IPS-18a (cell line): ENCODE measurements around the gene BTBD2.

Source experiments
- H3K27ac ChIP-seq: one replicate; pipeline ENCODE4 v1.5.1; 2013; ENCODE audit warnings: low read length
- H3K27me3 ChIP-seq: one replicate; pipeline ENCODE4 v1.6.1; 2013; ENCODE audit warnings: mild to moderate bottlenecking, low read length; ENCODE audit not compliant: control insufficient read depth, insufficient read depth
- H3K36me3 ChIP-seq: one replicate; pipeline ENCODE4 v1.6.1; 2013; ENCODE audit warnings: low read depth, low read length; ENCODE audit not compliant: control insufficient read depth
- H3K4me1 ChIP-seq: one replicate; pipeline ENCODE4 v1.6.1; 2013; ENCODE audit warnings: low read depth, low read length; ENCODE audit not compliant: control insufficient read depth
- H3K4me3 ChIP-seq: one replicate; pipeline ENCODE4 v1.5.1; 2013; ENCODE audit warnings: low read length
- H3K9ac ChIP-seq: one replicate; pipeline ENCODE4 v1.6.1; 2013; ENCODE audit warnings: mild to moderate bottlenecking, low read length, moderate library complexity
- H3K9me3 ChIP-seq: one replicate; pipeline ENCODE4 v1.6.1; 2013; ENCODE audit warnings: low read depth, low read length; ENCODE audit not compliant: control insufficient read depth

Gene BTBD2

DNA sequence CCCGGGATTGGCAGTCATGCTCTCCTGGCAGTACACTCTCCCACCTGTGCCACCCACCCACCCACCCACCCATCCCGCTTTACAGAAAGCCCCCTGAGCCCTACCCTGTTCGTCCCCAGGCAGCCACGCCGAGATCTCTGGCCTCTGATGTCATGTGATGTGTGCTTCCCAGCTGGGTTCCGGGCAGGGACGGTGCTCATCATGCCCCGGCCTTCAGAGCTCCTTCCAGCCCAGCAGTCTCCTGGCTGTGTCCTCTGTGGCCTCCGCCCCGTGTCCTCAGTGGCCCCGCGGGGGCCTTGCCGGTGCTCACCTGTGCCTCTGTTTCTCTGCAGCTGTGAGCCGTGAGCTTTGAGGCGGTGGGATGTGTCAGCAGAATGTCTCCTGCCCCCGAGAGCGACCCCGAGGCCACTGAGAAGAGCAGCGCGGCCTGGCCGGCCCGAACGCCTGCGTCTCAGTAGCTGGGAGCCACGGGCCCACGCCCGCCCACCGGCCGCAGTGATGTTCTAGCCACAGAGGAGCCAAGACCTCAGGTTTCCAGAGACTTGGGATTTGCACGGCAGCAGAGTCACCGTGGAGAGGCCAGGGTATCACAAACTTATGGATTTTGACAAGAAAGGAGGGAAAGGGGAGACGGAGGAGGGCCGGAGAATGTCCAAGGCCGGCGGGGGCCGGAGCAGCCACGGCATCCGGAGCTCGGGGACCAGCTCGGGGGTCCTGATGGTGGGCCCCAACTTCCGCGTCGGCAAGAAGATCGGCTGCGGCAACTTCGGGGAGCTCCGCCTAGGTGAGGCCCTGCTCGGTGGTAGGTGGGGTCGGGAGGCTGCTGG is 46.1 kb downstream of the BTBD2 start:
- Histone ChIP-seq H3K4me1 (no peaks in the 10 kb centered on the region), H3K9me3 (no peaks in the 10 kb centered on the region), H3K36me3 (peaks cover 1% of the 10 kb centered on the region), H3K27me3 (no peaks in the 10 kb centered on the region), H3K4me3 (no peak overlapping the region), H3K27ac (no peak overlapping the region), H3K9ac (no peak overlapping the region)

- H3K36me3 ChIP-seq = peaks cover 4% of the 10 kb centered on the region
- no peaks in the 10 kb centered on the region for H3K9me3 ChIP-seq
- H3K9ac ChIP-seq = no peak overlapping the region
- no peaks in the 10 kb centered on the region for H3K27me3 ChIP-seq
- no peak overlapping the region for H3K27ac ChIP-seq
- H3K4me3 ChIP-seq = no peak overlapping the region
- no peaks in the 10 kb centered on the region for H3K4me1 ChIP-seq
Measured at GRCh38 chr19:1968279-1969175, 47.0 kb downstream of the BTBD2 start.

- no peaks in the 10 kb centered on the region for H3K9me3 ChIP-seq
- H3K9ac ChIP-seq = no peak overlapping the region
- no peak overlapping the region for H3K27ac ChIP-seq
- no peaks in the 10 kb centered on the region for H3K27me3 ChIP-seq
- H3K4me1 ChIP-seq = no peaks in the 10 kb centered on the region
- H3K4me3 ChIP-seq = no peak overlapping the region
- peaks cover 4% of the 10 kb centered on the region for H3K36me3 ChIP-seq
Measured at GRCh38 chr19:1967087-1967608, 48.4 kb downstream of the BTBD2 start.

DNA sequence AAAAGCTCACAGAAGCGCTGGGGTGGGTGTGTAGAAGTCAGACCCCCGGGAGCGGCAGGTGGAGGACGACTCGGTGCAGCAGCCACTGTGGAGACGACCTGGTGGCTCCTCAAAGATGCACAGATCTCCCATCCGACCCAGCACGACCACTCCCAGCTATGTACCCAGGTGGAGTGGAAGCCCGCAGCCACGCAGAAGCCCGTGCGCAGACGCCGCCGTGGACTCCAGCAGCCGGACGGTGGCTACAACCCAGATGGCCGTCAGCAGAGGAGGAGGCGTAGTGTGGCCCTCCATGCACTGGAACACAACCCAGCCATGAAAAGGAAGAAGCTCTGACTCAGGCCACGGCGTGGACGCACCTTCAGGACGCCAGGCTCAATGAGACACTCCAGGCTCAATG is 52.8 kb downstream of the BTBD2 start:
- Histone ChIP-seq H3K9ac (no peak overlapping the region), H3K27me3 (no peaks in the 10 kb centered on the region), H3K36me3 (peaks cover 4% of the 10 kb centered on the region), H3K9me3 (no peaks in the 10 kb centered on the region), H3K27ac (no peak overlapping the region), H3K4me3 (no peak overlapping the region), H3K4me1 (no peaks in the 10 kb centered on the region)

- Histone ChIP-seq H3K27me3 (no peaks in the 10 kb centered on the region), H3K27ac (no peak overlapping the region), H3K4me1 (no peaks in the 10 kb centered on the region), H3K4me3 (no peak overlapping the region), H3K9me3 (no peaks in the 10 kb centered on the region), H3K36me3 (peaks cover 4% of the 10 kb centered on the region), H3K9ac (no peak overlapping the region)
Measured at GRCh38 chr19:1961000-1961883, 54.3 kb downstream of the BTBD2 start.

DNA sequence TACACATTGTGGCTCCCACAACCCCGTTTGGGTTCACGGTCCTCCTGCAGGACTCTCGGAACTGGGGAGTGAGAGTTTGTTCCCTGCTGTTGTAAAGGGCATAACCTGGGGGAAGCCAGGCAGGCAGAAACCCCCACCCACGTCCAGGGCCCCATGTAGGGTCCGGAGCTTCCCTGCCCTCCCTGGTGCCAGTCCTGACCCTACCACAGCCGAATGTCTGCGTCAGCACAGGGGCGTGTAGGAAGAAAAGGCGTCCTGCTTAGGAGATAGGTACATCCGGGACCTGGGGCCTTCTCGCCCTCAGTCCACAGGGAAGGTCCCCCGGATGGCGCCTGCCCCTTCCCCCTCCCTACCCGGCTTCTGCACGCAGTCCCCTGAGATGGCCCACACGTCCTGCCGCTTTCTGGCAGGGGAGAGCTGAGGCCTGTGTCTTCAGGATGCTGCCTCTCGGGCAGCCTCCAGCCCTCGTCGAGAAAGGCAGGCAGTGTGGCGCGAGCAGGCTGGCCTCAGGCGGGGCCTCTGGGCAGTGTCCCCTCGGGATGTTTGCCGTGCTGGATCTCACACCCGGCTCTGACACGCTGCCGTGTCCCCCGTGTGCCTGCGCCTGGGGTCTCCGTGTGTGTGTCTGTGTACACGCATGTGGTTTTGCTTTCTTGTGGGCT is 55.5 kb downstream of the BTBD2 start:
- Histone ChIP-seq H3K9ac (no peak overlapping the region), H3K36me3 (peaks cover 4% of the 10 kb centered on the region), H3K4me3 (no peak overlapping the region), H3K27ac (no peak overlapping the region), H3K9me3 (no peaks in the 10 kb centered on the region), H3K27me3 (no peaks in the 10 kb centered on the region), H3K4me1 (no peaks in the 10 kb centered on the region)

DNA sequence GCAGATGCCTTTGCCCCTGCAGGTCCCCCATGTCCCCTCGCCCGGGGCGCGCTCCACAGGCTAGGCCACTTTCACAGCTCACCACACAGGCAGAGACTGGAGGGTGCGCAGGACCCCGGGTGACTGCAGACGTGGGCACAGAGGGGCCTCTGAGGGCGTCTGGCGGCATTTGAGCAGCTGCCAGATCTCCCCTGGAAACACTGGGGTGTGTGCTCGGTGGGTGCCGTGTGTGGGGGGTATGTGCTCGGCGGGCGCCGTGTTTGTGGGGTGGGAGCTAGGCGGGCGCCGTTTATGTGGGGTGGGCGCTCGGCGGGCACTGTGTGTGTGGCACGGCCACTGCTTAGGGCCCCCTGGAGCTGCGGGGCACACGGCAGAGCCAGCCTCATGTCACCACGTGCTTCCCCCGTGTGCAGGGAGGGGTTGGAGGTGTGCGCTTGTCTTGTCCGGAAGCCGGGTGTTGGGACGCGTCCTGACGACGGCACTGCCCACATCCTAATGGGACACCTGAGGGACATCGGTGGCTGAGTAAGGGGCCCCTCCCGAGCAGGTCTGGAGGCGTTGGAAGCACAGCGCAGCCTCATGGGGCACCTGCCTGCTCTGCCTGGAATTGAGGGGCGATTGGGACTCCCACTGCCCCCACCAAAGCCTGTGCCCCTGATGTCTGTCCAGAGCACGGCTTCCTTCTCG is 57.8 kb downstream of the BTBD2 start:
- no peak overlapping the region for H3K27ac ChIP-seq
- no peaks in the 10 kb centered on the region for H3K36me3 ChIP-seq
- H3K4me1 ChIP-seq = no peaks in the 10 kb centered on the region
- H3K9ac ChIP-seq = no peak overlapping the region
- no peaks in the 10 kb centered on the region for H3K9me3 ChIP-seq
- H3K27me3 ChIP-seq = no peaks in the 10 kb centered on the region
- H3K4me3 ChIP-seq = no peak overlapping the region

GRCh38 chr19:1956868-1957492 is 58.5 kb downstream of the BTBD2 start:
- no peaks in the 10 kb centered on the region for H3K27me3 ChIP-seq
- no peaks in the 10 kb centered on the region for H3K36me3 ChIP-seq
- no peak overlapping the region for H3K27ac ChIP-seq
- H3K9me3 ChIP-seq = no peaks in the 10 kb centered on the region
- no peak overlapping the region for H3K9ac ChIP-seq
- H3K4me1 ChIP-seq = no peaks in the 10 kb centered on the region
- H3K4me3 ChIP-seq = no peak overlapping the region

DNA sequence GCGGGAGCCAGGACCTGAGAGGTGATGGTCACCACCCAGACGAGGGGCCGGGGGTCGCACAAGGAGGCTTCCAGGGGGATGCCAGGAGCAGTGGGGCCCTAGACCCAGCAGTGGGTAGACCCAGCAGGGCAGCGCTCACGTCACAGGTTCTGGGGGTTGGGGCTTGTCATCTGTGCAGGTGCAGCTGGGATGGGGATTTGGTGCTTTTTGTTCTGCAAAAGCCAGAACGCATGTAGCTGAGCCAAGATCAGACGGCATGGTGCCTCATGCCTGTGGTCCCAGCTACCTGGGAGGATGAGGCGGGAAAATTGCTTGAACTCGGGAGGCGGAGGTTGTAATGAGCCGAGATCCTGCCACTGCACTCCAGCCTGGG is 59.4 kb downstream of the BTBD2 start:
- H3K36me3 ChIP-seq = no peaks in the 10 kb centered on the region
- H3K4me1 ChIP-seq = no peaks in the 10 kb centered on the region
- no peaks in the 10 kb centered on the region for H3K27me3 ChIP-seq
- no peak overlapping the region for H3K27ac ChIP-seq
- H3K9ac ChIP-seq = no peak overlapping the region
- H3K9me3 ChIP-seq = no peaks in the 10 kb centered on the region
- no peak overlapping the region for H3K4me3 ChIP-seq
